HG02852 (cell line): Measurements from ENCODE around the gene OSCP1.

ENCODE experiments used
- ATAC-seq: cut with Tn5 transposase; IDR thresholded peaks from one replicate; pipeline ENCODE4 v1.9.1; 2021; ENCODE audit warnings: mild to moderate bottlenecking, moderate library complexity; ENCODE audit not compliant: unreplicated experiment

OSCP1 gene

GRCh38 chr1:36447450-36447849 lies 2.8 kb downstream of the OSCP1 start:
- ATAC-seq: no peak

DNA sequence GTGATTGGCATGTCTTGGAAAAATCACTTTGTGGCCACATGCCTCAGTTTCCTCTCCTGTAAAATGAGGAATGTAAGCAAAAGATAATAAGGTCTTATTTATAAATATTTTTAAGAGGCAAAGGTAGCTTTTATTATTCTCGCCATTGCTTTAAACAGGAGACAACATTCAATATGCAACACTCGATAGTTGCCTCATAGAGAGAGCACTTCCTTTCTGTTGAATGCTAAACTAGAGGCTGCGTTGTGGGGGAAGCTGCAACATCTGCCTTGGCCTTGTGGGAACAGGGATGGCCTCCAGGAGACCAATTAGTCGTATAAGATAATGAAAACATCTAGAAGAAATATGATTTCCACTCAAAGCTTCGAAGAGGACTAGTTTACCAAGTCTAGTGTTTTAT lies 3.5 kb downstream of the OSCP1 start:
- no peak for ATAC-seq

- ATAC-seq: no peak
These were observed 4.0 kb downstream of the OSCP1 start for GRCh38 chr1:36446271-36446670.

GRCh38 chr1:36443297-36443696 lies 7.0 kb downstream of the OSCP1 start:
- ATAC-seq: no peak

GRCh38 chr1:36442337-36442736 lies 7.9 kb downstream of the OSCP1 start:
- ATAC-seq: no peak

DNA sequence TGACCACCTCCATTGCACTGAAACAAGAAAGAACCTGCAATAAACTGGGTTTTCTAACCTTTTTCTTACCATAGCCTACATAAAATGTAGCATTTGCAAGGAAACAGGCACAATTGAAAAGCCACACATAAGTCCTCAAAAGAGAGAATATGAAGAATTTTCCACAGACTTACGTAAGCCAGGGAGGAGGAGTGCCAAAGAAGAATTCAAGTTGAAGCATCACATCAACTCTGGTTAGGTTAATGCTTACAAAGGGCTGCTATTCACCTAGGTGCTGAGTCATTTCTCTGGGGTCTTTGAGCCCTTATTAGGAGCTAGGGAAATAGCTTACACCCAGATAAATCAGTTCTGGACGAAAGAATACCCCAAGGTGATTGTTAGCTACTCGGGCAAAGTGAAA lies 9.6 kb downstream of the OSCP1 start:
- no peak for ATAC-seq

DNA sequence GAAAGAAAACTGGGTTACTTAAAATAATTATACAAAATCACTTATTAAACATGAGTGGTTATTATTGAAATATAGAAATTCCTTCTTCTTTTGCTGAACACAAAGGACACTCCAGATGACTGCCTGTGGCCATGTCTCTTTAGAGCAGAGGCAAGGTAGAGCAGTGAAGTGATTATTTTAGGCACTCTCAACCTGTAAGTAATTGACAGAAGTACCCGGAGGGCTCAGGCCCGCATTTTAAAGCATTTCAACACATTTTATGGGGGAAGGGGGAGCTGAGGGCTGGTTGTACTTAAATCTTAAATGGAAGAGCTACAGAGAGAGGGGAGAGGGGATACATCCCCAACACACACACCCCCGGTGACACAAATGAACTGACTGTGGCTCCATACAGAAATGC lies 10.2 kb downstream of the OSCP1 start:
- no peak for ATAC-seq

DNA sequence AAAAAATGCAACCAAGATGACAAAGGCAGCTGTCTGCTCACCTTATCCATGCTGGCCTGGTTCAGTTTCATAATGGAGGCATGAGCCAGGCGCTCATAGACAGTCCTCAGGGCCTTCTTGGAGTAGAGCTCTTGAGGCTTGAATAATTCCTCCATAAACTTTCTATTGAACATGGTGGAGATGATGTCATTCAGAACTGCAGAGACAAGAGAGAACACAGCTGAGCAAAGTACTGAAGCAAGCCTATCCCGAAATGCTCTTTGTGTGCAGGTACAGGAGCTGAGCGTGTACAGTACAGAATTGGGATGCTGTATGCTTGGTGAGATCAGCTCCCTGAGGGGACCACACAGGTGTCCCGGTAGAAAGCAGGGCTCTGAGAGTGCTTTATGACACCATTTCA lies 11.5 kb downstream of the OSCP1 start:
- no peak for ATAC-seq

GRCh38 chr1:36436821-36437220 lies 13.4 kb downstream of the OSCP1 start:
- no peak for ATAC-seq

- ATAC-seq: no peak
These were observed 17.1 kb downstream of the OSCP1 start for GRCh38 chr1:36433102-36433501.

GRCh38 chr1:36432616-36433015 lies 17.6 kb downstream of the OSCP1 start:
- no peak for ATAC-seq

DNA sequence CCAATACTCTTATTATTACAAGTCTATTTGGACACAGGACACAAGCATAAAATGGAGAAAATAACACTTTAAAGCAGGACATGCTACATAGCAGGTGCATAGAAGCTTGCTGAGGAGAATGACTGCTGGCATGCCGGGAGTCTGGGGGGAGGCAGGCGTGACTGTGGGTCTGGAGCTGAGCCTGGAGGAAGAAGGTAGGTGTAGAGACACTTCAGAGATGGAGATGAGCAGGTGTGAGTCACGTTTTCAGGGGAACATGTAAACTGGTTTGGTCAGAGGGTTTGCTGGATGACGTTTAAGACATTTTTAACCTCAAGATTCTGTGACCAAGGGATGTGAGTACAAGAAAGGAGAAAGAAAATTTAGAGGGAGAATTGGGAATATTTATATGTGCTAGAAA lies 24.5 kb downstream of the OSCP1 start:
- ATAC-seq: no peak

DNA sequence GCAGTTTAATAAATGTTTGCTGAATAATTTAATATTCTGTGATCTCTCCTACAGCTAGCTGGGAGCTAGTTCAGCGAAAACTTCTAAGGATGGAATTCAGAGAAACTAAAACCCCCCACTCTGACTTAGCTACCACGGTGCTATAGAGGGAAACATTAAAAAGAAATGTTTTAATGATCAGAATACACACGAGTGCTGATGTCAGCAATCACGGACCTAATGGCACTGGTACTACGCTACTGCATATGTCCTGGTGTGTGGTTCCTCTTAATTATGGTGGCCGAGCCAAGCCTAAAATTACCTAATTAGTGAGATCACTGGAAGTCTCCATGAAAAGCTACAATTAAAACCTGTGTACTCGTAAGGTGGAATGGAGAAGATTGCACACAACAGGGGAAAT lies 28.6 kb downstream of the OSCP1 start:
- ATAC-seq: no peak

DNA sequence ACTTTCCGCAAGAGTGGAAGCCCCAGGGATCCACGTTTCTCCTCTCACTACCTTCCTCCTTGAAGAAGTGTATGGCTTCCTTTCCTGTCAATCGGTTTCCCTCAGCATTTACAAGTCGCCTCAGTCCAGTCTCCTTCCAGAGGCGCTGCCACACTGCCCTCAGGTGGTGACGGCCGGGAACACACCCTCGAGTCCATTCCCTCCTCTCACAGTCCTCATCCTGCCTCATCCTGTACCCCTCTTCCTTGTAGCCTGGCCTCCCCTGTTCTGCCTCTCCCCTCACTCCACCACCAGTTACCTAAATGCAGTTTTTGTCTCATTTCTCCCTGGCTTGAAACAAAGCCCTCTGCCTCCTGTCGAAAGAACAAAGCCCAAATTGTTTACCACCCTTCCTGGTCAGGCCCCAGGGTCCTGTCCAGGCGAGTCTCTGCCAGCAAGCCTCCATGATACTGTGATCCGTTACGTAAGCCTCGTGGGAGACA lies 29.4 kb downstream of the OSCP1 start:
- ATAC-seq: peak; percentile 74

GRCh38 chr1:36420409-36420808 lies 29.8 kb downstream of the OSCP1 start:
- no peak for ATAC-seq

- no peak for ATAC-seq
These were observed 30.7 kb downstream of the OSCP1 start for GRCh38 chr1:36419569-36419968.

DNA sequence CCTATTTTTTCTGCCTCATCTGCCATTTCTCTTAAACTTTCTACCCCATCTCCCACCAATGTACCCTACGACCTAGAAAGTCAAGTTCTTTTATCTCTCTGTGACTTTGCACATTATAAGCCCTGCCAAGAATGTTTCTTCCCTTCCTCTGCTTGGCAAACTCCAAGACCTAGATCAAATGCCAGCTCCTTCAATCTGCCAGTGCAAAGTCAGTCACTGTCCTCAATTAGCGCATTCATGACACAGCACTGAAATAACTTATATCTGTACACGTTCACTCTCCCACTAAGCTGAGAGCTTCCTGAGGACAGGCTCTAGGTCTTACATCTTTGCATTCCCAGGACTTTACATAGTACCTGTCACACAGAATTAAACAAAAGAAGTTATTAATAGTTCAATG lies 31.1 kb downstream of the OSCP1 start:
- no peak for ATAC-seq

- ATAC-seq: no peak
These were observed 32.3 kb downstream of the OSCP1 start for GRCh38 chr1:36417931-36418330.

DNA sequence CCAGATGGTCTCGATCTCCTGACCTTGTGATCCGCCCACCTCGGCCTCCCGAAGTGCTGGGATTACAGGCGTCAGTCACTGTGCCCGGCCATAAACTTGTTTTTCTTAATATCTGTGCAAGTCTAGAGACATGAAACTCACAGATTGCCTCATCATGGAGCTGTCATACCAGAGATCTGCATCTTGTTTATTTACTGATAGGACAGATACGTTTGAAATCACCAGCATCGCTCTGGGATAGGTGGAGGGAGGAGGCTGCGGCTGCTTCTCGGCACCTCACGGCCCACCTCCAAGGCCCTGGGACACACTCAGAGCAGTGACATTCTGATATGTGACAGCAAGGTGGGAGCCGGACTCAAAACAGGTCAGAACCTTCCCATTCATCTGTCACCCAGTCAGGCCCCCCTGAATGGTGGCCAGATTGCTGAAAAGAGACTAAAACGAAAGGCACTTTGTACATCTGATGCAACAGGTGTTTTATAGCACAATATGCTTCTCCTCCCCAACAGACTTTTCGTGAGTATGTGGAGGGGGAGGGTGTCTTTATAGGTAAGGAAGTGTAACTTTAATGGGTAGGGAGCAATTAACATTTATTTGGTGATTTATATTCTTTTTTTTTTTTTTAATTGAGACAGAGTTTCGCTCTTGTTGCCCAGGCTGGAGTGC lies 34.5 kb downstream of the OSCP1 start:
- no peak for ATAC-seq

DNA sequence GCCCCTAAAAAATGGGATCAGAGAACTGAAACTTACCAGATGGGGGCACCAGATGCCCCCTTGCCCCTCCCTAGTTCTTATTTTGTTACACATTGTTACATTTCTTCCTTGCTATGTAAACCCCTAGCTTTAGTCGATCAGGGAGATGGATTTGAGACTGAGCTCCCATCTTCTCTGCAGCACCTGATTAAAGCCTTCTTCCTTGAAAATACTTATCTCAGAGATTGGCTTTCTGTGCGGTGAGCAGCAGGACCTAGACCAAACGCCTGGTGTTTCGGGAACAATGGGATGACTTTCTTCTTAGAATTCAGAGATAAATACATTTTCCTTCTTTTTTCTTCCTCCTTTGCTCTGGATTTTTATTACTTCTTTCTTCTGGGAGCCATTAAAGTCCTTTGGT lies 35.9 kb downstream of the OSCP1 start:
- no peak for ATAC-seq

DNA sequence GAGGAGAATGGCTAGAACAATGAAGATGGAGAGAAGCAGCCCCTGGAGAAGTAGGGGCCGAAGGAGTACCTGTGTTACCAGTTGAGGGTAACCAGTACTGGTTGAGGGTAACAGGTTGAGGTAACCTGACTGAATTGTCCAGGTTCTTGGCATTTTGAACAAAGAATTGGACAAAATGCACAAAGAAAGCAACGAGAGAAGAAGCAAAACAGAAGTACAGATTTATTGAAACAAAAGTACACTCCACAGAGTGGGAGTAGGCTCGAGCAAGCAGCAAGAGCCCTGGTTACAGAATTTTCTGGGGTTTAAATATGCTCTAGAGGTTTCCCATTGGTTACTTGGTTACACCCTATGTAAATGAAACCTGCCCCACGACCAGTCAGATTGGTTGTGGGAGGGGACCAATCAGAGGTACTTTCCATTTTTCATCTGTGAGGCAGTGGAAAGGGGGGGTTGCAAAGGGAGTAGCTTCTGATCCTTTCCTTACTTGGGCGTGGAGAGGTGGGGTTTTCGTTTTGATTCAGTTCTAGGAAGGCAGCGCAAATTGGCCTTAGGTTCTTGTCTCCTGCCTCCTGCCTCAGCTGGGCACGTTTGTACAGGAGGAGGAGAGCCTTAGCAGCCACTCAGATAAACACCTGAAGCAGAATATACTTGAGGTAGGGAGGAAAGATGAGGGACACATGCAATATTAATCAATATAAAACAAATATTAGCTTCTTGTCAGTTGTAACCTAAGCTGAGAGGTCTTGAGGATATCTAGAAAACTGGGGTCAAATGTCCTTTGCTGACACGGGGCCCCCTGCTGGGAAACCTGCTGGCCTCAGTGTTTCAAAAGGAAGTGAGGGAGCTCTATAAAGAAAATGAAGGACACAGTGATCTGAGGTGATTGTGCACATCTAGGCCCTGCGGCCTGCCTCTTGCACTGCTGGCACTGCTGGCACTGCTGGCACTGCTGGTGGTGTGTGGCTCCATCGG lies 38.3 kb downstream of the OSCP1 start:
- ATAC-seq: no peak

DNA sequence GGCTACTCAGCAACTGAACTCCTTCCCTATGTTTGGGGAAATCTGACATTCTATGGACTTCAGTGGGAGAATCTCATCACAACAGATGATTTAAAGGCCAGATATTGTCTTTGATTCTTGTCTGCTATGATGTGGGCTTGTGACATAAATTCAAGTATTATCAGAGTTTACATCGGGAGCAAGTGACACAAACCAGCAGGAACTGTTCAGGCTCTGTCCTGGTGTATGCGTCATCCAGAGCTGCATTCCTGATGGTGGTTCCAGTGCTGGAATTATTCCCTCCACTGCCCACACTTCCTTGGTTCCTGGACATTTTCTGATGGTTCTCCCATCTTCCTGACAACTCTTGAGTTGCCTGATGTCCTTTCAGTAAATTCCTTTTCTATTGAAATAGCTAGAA lies 41.8 kb downstream of the OSCP1 start:
- ATAC-seq: no peak
